HuH-7.5 (cell line): Measurements from ENCODE around the gene NKIRAS2.

Experiments used
- DNase-seq: peaks from one replicate; pipeline ENCODE4 v3.0.0; 2011; ENCODE audit warnings: low spot score

Gene NKIRAS2

DNA sequence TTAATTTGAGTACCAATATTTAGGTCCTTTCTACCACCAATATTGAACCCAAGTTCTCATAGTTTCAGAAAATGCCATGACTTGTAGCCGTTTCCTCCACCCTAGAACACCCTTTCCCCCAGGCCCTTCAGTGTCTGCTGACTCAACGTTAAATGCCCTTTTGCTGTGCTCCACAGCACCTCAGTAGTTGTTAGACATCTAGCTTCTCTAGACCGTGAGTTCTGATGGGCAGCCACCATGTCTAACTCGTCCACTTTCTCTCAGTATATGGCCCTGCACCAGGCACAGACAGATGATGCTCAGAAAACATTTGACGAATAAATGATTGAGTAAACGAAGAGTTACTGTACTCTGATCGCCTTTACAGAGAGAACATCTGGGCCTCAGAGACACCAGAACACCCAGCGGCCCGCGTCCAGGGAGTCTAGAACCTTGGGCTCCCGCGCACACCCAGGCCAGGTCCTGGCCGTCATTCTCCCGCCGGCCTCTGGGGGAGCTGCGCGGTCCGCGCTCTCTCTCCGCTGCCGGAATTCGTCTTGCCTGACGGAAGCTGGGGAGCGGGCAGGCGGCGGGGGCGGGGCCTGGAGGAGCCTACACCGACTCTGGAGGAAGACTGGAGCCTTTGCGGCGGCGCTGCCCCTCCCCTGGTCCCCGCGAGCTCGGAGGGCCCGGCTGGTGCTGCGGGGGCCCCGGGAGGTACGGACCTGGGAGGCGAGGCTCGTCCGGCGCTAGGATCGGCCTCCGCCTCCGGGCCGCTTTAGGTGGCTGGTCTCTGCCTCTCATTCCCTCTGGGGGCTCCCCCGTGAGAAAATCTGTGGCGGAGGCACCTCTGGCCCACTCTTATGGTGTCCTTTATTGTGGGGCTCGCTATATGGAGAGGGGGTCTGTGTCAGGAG lies at the start of gene NKIRAS2:
NKIRAS2 (plus strand) TSS at position 582 of the 896 bp plus-strand sequence. CDS start 1,488 bp downstream, outside the sequence.
- peak; percentile 90 for DNase-seq

- no peak for DNase-seq
Measured at GRCh38 chr17:41970901-41971331, 49.0 kb upstream of the NKIRAS2 start.

DNA sequence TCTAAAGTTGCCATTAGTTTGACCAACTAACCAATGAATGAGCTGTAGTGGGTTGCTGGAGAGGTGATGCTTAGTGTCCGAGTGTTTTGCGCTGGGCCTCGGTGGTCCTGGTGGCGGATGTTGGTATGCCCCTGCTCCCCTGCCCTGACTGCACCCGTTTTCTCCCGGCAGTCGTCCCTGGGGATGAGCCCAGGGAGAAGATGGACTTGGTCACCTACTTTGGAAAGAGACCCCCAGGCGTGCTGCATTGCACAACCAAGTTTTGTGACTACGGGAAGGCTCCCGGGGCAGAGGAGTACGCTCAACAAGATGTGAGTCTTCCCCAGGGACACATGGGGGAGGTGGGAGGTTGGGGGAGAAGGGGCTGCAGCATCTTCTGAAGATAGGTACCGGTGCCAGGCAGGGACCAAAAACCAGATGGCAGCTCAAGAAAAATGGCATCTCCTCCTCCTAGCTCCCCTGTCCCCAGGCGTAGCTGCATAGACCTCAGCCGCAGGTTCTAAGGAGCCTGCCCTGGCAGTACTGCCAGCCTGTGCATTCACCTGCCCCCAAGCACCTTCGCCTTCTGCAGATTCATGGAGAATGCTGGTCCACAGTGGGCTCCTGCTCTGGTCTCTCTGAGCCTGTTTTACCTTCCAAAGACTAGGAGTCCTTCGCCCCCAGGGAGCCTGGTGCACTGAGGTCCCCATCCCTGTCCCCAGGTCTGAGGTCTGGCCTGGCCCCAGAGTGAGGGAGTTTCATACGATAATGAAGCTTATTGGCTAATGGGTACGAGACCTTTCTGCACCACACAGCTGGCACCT lies 48.0 kb upstream of the NKIRAS2 start:
- DNase-seq, result no peak

DNA sequence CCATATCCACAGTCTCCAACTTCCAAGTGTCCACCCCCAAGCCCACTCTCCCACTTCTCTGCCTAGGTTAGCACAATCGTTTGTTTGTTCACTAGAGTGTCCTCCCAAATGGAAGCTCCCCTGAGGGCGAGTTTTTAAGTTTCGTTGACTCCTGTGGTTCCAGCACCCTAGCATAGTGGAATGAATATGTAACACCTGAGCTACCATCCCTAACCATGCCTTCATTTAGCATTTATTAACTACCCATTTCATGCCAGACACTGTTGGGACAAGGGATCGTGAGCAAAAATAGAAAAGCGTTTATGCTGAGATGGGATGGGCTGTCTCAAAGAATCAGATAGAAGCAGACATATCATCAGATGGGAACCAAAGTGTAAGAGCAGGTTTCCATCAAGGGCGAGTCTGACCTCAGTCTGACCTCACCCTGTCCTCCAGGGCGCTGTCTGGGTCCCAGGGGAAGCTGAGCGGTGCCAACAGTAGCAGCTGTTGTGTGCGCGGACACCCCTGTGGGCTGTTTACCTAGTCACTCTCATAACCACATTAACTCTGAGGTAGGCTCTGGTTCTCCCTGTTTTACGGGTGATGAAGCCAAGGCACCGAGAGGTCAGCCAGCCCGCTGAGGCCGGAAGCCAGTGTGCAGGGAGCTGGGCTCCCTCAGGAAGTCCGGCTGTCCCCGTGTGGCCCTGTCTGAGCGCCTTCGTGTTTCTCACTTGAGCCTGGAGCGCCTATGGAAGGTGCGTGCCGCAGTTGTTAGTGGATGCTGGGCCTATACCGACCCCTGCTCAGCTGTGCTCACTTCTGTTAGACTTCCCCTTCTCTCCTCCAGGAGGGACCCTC lies 47.1 kb upstream of the NKIRAS2 start:
- DNase-seq, result no peak

DNA sequence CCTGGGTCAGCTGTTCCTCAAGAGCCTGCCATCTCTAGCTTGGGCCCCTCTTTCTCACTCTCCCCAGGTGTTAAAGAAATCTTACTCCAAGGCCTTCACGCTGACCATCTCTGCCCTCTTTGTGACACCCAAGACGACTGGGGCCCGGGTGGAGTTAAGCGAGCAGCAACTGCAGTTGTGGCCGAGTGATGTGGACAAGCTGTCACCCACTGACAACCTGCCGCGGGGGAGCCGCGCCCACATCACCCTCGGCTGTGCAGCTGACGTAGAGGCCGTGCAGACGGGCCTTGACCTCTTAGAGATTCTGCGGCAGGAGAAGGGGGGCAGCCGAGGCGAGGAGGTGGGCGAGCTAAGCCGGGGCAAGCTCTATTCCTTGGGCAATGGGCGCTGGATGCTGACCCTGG lies 46.5 kb upstream of the NKIRAS2 start:
- DNase-seq, result no peak

DNA sequence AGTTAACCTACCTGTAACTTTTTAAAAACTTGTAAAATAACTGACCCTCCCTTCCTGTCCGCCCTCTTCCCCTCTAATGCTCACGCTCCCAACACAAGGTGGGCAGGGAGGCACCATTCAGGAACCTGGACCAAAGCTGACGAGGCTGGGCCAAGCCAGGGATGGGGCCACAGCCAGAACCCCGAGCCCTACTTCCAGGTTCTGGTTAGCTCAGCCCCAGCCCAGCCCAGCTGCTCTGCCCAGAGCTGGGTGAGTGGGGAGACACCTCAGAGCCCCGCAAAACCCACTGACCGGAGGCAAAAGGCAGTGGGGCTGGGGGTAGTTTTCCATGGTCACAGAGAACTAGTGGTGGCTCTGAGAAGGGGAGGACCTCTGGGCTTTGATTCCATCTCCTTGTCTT lies 45.9 kb upstream of the NKIRAS2 start:
- no peak for DNase-seq

DNA sequence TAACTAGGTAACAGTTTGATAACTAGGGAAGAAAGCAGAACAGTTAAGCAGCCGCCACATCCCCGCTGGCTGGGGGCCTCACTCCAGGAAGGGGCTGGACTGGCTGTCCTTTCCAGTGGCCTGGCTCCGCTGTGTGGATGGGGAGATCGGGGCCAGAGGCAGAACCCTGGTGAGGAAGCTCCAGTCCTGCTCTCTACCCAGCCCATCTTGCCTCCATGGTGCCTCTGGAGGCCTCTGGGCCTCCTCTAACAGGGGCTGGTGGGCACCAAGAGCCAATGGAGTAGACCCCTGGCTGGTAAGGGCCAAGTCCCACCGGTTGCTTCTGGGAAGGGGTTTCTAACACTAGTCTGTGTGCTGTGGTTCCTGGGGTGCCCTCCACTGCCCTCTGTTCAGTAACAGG lies 45.2 kb upstream of the NKIRAS2 start:
- DNase-seq, result no peak

DNA sequence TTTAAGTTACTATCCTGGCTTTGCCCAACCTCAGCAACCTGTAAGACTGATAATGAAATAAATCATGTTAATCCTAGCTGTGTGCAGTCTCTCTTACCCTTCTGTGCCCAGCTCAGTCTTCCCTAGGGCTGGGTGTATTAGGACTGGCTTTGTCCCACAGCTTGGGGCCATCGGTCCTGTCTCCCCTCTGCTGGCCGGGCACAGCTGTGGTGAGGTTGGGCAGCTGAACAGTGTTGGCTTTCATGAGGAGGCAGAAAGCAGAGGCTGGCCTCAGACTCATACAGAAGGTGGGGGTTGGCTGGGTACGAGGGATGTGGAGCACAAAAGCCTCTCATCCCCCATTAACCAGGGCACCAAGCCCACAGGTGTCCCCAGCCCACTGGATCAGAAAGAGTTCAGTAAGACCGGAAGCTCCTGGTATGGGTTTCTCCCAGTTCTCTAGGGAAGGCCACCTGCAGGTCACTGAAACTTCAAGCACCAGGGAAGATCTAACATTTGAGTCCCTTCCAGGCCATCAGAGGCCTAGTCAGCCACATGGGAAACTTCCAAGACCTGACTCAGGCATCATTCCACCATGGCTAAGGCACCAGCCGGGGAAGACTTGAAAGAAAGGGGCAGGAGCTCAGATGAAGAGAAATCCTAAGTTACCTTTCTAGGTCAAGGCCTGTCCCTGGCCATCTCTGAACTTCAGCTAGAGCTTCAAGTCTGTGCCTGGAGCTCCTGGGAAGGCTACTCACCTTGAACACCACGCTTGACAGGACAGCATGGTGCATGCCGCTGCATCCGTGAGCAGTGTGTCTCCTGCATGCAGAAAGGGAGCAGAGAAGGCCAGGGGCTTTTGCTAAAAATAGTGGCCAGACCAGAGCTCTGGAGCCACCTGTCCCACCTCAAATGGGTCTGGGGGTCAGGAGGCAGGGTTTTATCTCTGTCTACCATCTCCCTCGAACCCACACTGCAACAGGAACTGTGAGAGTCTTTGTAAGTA lies 44.5 kb upstream of the NKIRAS2 start:
- no peak for DNase-seq

- DNase-seq, result no peak
Measured at GRCh38 chr17:41976142-41976768, 43.6 kb upstream of the NKIRAS2 start.

DNA sequence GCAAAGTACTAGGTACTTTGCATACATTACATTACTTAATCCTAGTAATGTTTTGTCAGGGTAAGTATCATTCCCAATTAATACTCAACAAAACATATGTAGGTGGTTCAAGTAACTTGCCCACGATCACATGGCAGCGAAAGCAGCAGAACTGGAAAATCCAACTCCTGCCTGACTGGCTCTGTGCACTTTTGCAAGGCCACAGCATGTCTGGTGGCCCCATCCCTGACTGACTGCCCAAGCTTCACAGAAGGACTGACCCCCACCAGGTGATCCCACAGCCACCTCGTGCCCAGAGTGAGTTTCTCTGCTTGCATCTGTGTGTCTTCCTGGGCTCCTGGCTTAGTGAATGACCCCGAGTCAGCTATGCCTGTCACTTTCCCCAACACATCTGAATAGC lies 41.9 kb upstream of the NKIRAS2 start:
- no peak for DNase-seq

GRCh38 chr17:41982026-41982760 lies 37.7 kb upstream of the NKIRAS2 start:
- no peak for DNase-seq

DNA sequence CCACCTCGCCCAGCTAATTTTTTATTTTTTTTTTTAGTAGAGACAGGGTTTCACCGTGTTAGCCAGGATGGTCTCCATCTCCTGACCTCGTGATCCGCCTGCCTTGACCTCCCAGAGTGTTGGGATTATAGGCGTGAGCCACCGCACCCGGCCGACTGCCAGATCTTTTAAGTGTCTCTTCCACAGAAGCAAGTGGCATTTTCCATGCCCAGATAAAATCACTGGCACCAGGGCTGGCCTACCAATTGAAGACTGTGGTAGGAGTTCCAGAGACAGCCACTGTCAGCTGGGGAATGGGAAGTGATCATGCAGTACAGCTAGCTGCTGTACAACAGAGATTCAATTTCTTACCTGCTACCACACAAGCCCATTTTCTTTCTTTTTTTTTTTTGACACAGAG lies 35.4 kb upstream of the NKIRAS2 start:
- no peak for DNase-seq

DNA sequence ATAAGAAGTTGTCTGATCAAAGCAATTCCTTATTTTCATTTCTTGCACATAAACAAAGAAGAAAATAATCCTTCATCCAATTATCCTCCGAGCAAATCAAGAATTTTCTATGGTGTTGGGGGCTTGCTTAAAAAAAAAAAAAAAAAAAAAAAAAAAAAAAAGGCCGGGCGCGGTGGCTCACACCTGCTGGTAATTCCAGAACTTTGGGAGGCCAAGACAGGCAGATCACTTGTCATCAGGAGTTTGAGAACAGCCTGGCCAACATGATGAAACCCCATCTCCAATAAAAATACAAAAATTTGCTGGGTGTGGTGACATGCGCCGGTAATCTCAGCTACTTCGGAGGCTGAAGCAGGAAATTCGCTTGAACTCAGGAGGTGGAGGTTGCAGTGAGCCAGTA lies 34.0 kb upstream of the NKIRAS2 start:
- no peak for DNase-seq

DNA sequence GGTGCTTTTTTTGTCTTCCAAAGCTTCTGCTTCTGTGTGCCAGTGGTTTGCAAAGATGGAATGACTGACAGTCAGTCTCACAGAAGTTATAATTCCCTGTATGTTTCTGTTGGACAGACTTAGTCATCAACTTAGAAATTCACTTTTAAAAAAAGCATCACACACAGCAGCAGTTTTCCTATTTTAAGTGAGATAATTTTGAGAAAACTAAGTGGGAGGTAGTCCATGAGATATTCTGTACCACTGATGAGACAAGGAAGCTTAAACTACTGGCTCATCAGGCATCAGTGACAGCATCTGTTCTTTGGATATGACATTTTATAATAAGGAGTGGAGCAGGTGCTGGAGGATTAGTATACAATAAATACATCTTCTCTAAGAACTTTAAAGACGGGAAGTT lies 33.3 kb upstream of the NKIRAS2 start:
- DNase-seq, result no peak

DNA sequence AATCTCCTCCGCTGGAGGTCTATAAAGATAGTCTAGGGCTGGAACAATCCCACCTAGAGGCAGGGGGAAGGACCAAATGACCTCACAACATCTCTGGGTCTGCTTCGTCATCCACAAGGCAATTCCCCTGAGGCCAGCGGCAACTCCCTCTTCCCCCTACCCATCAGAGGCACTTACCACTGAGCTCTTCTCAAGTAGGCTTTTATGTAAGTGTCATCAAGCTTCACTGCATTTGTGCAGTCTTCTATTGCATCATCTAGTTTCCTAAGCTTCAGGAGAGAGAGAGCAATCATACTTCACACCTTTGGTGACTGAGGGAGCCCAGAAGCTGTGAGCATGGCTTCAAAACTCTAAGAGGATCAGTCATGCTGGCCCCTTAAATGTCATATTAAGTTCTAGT lies 32.2 kb upstream of the NKIRAS2 start:
- DNase-seq, result no peak

GRCh38 chr17:41988418-41988817 lies 31.5 kb upstream of the NKIRAS2 start:
- no peak for DNase-seq

DNA sequence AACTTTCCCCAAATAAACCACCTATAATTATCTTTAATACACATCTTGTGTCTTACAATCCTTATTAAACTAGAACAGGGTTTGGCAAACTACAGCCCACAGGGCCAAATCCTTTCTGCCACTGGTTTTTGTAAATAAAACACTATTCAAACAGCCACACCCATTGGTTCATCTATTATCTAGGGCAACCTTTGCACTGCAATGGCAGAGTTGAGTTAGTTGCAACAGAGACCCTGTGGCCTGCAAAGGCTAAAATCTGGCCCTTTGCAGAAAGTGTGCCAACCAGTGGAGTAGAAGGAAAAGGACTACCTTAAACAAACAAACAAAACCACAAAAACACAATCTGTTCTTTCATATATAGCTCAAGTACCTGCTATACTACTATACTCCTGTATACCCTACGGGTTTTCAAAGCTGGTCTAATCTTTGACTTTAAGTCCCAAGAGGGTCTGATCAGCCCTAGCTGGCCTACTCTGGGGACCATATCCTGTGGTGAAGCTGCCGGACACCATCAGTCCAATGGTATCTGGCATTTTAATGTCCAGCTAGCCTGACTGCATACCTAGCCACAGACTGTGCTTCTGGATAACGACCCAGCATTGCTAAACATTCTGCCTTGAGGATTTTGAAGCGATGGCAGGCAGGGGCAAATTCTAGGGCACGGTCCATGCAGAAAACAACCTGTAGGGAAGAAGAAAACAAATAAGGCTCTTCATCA lies 30.0 kb upstream of the NKIRAS2 start:
- DNase-seq, result no peak

DNA sequence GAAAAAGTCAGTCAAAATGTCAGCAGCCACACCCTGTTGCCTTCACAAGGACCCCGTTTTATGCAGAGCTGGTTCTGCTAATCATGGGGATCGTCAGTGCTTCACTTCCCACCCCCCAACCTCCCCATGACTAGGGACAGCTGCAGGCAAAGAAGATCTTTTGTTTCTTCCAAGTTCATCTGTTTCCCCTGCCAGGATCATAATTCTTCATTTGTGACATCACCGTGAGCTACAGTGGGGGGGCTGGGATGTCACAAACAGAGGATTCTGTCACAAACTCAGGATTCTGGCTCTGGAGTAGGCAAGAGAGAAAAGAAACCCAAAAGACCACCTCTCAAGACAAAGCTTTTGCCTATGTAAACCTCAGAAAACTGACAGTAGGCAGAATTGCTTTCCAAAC lies 27.3 kb upstream of the NKIRAS2 start:
- no peak for DNase-seq

DNA sequence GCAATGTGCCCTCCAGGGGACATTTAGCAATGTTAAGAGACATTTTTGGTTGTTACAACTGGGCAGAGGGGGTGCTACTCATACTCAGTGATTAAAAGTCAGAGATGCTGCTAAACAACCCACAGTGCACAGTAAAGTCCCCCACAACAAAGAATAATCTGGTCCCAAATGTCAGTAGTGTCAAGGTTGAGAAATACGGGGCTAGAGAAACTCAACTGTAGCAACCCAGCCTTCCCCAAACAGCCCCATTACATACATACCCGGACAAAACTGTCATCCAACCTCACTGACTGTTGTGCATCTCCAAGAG lies 23.1 kb upstream of the NKIRAS2 start:
- DNase-seq, result no peak
